Left ventricle myocardium inferior (tissue), 1 donor: ENCODE data around the gene GMFB. TPM values are rescaled to one million over a fixed set of nuclear protein-coding genes. Genes with fewer than 3 reads are reported as not detected.

Source experiments
- DNase-seq: peaks from one replicate; pipeline ENCODE4 v3.0.0-alpha.2; 2020
- H3K27ac ChIP-seq: fragments of 200-600 bp; replicated peaks from 2 replicates; pipeline ENCODE4 v1.8.0; 2021
- H3K27me3 ChIP-seq: fragments of 200-600 bp; 2 replicates; pipeline ENCODE4 v1.8.0; 2021; ENCODE audit warnings: low read depth
- H3K36me3 ChIP-seq: fragments of 200-600 bp; 2 replicates; pipeline ENCODE4 v1.8.0; 2021
- H3K4me1 ChIP-seq: fragments of 200-600 bp; 2 replicates; pipeline ENCODE4 v1.8.0; 2021
- H3K4me3 ChIP-seq: fragments of 200-600 bp; 2 replicates; pipeline ENCODE4 v1.8.0; 2021; ENCODE audit warnings: mild to moderate bottlenecking, moderate library complexity
- H3K9me3 ChIP-seq: fragments of 200-600 bp; replicated peaks from 2 replicates; pipeline ENCODE4 v1.8.0; 2021
- intact Hi-C: fragments of 100-400 bp; cut with micrococcal nuclease; formaldehyde crosslinking; loops from one replicate; pipeline ENCODE4 v1.11.0; 2022
- total RNA-seq: library from RNA; stranded (reverse); fragmentation: NEBNext Ultra II Directional; extraction: Animal tissue kit (Norgen Biotek cat#: 25700); gene quantifications from one replicate; pipeline ENCODE4 v1.2.1, GENCODE V29; 2021
- TF ChIP-seq, protein P1 (sequence below): fragments of 200-600 bp; IDR thresholded peaks from 2 replicates; pipeline ENCODE4 v1.8.0; 2021; ENCODE audit warnings: antibody characterized with exemption, mild to moderate bottlenecking, borderline replicate concordance
- donor health status: DM: no; HTN: yes; CAD: no; lungs with severe emphysema.

Gene GMFB
- total RNA-seq, 1 donor from 2014 or later = 23.4 TPM

DNA sequence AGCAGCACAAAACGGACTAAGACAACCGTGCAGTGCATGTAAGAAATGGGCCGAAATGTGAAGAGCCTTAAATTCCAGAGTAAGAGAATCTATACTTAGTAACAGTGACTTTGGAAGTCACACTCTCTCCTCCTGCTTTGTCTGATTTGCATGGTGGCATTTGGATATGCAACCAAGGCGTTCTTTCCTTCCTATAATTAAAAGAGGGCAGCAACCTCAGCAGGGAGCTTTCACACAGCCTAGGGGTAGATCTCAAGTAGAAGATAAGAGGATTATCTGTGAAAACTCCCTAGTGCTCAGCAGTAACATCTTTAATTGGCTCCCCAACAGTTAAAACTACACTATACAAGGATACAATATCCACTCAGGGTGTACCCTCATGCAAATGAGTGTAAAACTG is 16.5 kb downstream of the GMFB start:
- intact Hi-C loops = no loop called here
- Histone ChIP-seq H3K4me3 (no peak overlapping the region), H3K27ac (peak overlapping the region; percentile 76), H3K9me3 (peaks cover 10% of the 10 kb centered on the region), H3K4me1 (peaks cover 55% of the 10 kb centered on the region), H3K27me3 (no peaks in the 10 kb centered on the region), H3K36me3 (peaks cover 43% of the 10 kb centered on the region)
- no peak for DNase-seq
- TF ChIP-seq, protein P1, sequence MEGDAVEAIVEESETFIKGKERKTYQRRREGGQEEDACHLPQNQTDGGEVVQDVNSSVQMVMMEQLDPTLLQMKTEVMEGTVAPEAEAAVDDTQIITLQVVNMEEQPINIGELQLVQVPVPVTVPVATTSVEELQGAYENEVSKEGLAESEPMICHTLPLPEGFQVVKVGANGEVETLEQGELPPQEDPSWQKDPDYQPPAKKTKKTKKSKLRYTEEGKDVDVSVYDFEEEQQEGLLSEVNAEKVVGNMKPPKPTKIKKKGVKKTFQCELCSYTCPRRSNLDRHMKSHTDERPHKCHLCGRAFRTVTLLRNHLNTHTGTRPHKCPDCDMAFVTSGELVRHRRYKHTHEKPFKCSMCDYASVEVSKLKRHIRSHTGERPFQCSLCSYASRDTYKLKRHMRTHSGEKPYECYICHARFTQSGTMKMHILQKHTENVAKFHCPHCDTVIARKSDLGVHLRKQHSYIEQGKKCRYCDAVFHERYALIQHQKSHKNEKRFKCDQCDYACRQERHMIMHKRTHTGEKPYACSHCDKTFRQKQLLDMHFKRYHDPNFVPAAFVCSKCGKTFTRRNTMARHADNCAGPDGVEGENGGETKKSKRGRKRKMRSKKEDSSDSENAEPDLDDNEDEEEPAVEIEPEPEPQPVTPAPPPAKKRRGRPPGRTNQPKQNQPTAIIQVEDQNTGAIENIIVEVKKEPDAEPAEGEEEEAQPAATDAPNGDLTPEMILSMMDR = no peak

DNA sequence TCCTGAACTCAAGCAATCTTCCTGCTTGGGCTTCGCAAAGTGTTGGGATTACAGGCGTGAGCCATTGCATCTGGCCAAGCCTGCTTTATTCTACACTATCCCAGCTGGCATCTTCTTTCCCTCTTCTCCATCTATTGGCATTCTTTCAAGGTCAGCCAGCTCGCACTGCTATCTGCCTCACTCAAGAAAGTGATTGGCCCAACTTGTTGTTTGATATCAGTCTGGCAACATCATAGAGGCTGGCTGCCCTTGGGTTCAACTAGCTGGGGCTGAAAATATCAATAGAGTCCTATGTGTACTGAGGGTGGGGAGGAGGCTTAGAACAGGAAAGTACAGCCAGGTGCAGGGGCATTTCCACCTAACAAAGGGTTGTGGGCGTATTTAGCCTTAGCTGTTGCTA is 17.1 kb downstream of the GMFB start:
- Histone ChIP-seq H3K27ac (peak overlapping the region; percentile 76), H3K36me3 (peaks cover 44% of the 10 kb centered on the region), H3K4me1 (peaks cover 55% of the 10 kb centered on the region), H3K4me3 (no peak overlapping the region), H3K9me3 (peaks cover 16% of the 10 kb centered on the region), H3K27me3 (no peaks in the 10 kb centered on the region)
- intact Hi-C loops = no loop called here
- DNase-seq = no peak
- TF ChIP-seq, protein P1 = no peak

DNA sequence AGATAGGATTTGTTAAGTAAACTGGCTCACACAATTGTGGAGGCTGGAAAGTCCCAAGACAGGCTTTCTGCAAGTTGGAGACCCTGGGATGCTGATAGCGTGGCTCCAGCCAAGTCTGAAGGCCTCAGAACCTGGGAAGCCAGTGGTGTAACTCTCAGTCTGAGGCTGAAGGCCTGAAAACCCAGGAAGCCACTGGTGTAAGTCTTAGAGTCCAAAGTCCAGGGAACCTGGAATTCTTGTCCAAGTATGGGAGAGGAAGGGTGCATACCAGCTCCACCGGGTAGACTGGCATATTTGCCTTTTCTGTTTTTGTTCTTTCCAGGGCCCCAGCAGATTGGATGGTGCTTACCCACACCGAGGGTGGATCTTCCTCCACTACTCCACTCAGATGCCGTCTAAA is 18.1 kb downstream of the GMFB start:
- Histone ChIP-seq H3K9me3 (peaks cover 16% of the 10 kb centered on the region), H3K27ac (no peak overlapping the region), H3K36me3 (peaks cover 34% of the 10 kb centered on the region), H3K27me3 (no peaks in the 10 kb centered on the region), H3K4me3 (no peak overlapping the region), H3K4me1 (peaks cover 47% of the 10 kb centered on the region)
- intact Hi-C loops = no loop called here
- DNase-seq = no peak
- TF ChIP-seq, protein P1 = no peak

- Histone ChIP-seq H3K36me3 (peaks cover 18% of the 10 kb centered on the region), H3K9me3 (peaks cover 16% of the 10 kb centered on the region), H3K4me3 (no peak overlapping the region), H3K4me1 (peaks cover 16% of the 10 kb centered on the region), H3K27me3 (no peaks in the 10 kb centered on the region), H3K27ac (no peak overlapping the region)
- TF ChIP-seq, protein P1 = no peak
- intact Hi-C loops = no loop called here
- no peak for DNase-seq
Observed at GRCh38 chr14:54467280-54467679, 21.5 kb downstream of the GMFB start.

DNA sequence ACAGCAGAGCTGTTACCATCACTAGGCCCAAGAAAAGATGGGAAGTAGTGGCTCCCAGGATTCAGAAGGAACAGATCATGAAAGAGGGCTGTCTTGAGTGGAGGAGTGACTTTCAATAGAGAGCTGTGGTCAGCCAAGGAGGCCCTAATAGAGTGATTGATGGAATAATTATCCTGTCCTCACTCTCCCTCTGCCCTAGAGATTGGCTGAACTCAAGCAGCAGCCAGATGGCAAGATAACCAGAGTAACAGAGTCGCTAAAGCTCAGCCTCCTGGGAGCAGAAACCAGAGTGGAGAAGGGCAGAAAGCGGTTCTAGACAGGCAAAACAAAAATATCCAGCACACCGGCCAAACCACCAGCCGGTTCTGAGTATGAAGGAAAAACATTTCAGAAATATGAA is 23.1 kb downstream of the GMFB start:
- Histone ChIP-seq H3K27ac (no peak overlapping the region), H3K4me1 (no peaks in the 10 kb centered on the region), H3K4me3 (no peak overlapping the region), H3K36me3 (peaks cover 18% of the 10 kb centered on the region), H3K9me3 (peaks cover 16% of the 10 kb centered on the region), H3K27me3 (no peaks in the 10 kb centered on the region)
- no peak for DNase-seq
- intact Hi-C loops = no loop called here
- TF ChIP-seq, protein P1 = no peak

GRCh38 chr14:54462048-54462447 is 26.7 kb downstream of the GMFB start:
- H3K27me3 ChIP-seq = no peaks in the 10 kb centered on the region
- no peak overlapping the region for H3K4me3 ChIP-seq
- TF ChIP-seq, protein P1 = no peak
- DNase-seq = no peak
- intact Hi-C loops = no loop called here
- no peaks in the 10 kb centered on the region for H3K4me1 ChIP-seq
- peaks cover 1% of the 10 kb centered on the region for H3K36me3 ChIP-seq
- peaks cover 3% of the 10 kb centered on the region for H3K9me3 ChIP-seq
- no peak overlapping the region for H3K27ac ChIP-seq
